ENCODE results near the gene ADAMTSL4. TPM values are rescaled to one million over a fixed set of nuclear protein-coding genes. Genes with fewer than 3 reads are reported as not detected.

The ADAMTSL4 gene
- total and polyA plus RNA-seq, 2 of the 8 experiments (the other 6 are each of a cell fraction or from before 2014, with no cell fraction given) = 4.2 to 5.4 TPM

- TF ChIP-seq, protein P1, sequence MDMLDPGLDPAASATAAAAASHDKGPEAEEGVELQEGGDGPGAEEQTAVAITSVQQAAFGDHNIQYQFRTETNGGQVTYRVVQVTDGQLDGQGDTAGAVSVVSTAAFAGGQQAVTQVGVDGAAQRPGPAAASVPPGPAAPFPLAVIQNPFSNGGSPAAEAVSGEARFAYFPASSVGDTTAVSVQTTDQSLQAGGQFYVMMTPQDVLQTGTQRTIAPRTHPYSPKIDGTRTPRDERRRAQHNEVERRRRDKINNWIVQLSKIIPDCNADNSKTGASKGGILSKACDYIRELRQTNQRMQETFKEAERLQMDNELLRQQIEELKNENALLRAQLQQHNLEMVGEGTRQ (IDR thresholded peaks at IDR 0.05; ENCODE audit: low read length) = no peak
- TF ChIP-seq CTCF (IDR thresholded peaks at IDR 0.05; ENCODE audit: control extremely low read depth in 1 of 3, insufficient read depth in 1 of 3, low read depth in 1 of 3, low read length in 3 of 3) = peak in 2 of 3 experiments; percentile 89 to 95; a peak in 3 of 4 replicates
- no peak for TF ChIP-seq POLR2A (IDR thresholded peaks at IDR 0.05; ENCODE audit: control extremely low read depth in 1 of 2, low read depth in 2 of 2, low read length in 2 of 2)
- TF ChIP-seq BCL11A (IDR thresholded peaks at IDR 0.05; ENCODE audit: low read depth in 2 of 2, low read length in 2 of 2) = no peak
- no peak for TF ChIP-seq SIRT6 (IDR thresholded peaks at IDR 0.05; ENCODE audit: low read length)
- no peak for TF ChIP-seq SIX5 (IDR thresholded peaks at IDR 0.05; ENCODE audit: low read depth, low read length)
- no peak for TF ChIP-seq ZNF274 (IDR thresholded peaks at IDR 0.05; ENCODE audit: borderline replicate concordance, extremely low read depth, low read length)
- no peak for TF ChIP-seq EGR1 (IDR thresholded peaks at IDR 0.05; ENCODE audit: borderline replicate concordance, low read depth, low read length)
- no peak for TF ChIP-seq BACH1 (IDR thresholded peaks at IDR 0.05; ENCODE audit: low read length)
- TF ChIP-seq MAX (IDR thresholded peaks at IDR 0.05) = no peak; the same call in 1 of the 2 replicates
- TF ChIP-seq CHD1 (IDR thresholded peaks at IDR 0.05; ENCODE audit: low read depth, low read length) = no peak
- no peak for TF ChIP-seq KDM4A (IDR thresholded peaks at IDR 0.05; ENCODE audit: low read depth, low read length, severe bottlenecking)
- no peak for TF ChIP-seq SP1 (IDR thresholded peaks at IDR 0.05; ENCODE audit: low read depth, low read length)
- no peak for TF ChIP-seq NRF1 (IDR thresholded peaks at IDR 0.05; ENCODE audit: low read depth, low read length)
- 0 out of 2 replicates have a peak, but pooled peaks have one; percentile 25 for TF ChIP-seq PHF8 (conservative IDR thresholded peaks at IDR 0.05; ENCODE audit: low read depth, low read length)
- no peak for TF ChIP-seq MAFK (IDR thresholded peaks at IDR 0.05; ENCODE audit: low read depth, low read length)
- TF ChIP-seq RBBP5 (IDR thresholded peaks at IDR 0.05; ENCODE audit: borderline replicate concordance, low read depth, low read length) = no peak
- TF ChIP-seq YY1 (IDR thresholded peaks at IDR 0.05; ENCODE audit: low read depth, low read length) = no peak
- TF ChIP-seq SAP30 (IDR thresholded peaks at IDR 0.05; ENCODE audit: insufficient read depth, insufficient replicate concordance, low read length) = no peak
Measured at GRCh38 chr1:150560576-150561253, 11.5 kb downstream of the ADAMTSL4 start (continued).
